Neutrophil (primary cell): ENCODE data around the gene EXOC6B.

ENCODE experiments used
- H3K27ac ChIP-seq: fragments of 200-600 bp; sonication (generic); 2 replicates; pipeline ENCODE4 v1.5.1; 2016; ENCODE audit warnings: mild to moderate bottlenecking, moderate library complexity
- H3K27me3 ChIP-seq: fragments of 200-600 bp; sonication (generic); 2 replicates; pipeline ENCODE4 v1.6.0; 2016; ENCODE audit warnings: mild to moderate bottlenecking
- H3K36me3 ChIP-seq: fragments of 200-600 bp; sonication (generic); 2 replicates; pipeline ENCODE4 v1.5.1; 2017
- H3K4me1 ChIP-seq, 2 experiments: fragments of 200-600 bp in 1 of 2; sonication (generic) in 1 of 2; 1 replicate in 1 of 2; 2 replicates in 1 of 2; pipeline versions ENCODE4 v1.5.1 to v1.6.1; 2013 to 2016; ENCODE audit warnings: low read depth in 1 of 2, low read length in 1 of 2, mild to moderate bottlenecking in 1 of 2, moderate library complexity in 1 of 2; ENCODE audit not compliant: control insufficient read depth in 1 of 2, insufficient read depth in 1 of 2
- H3K4me3 ChIP-seq, 2 experiments: fragments of 200-600 bp in 1 of 2; sonication (generic) in 1 of 2; 1 replicate in 1 of 2; 2 replicates in 1 of 2; pipeline ENCODE4 v1.5.1; 2013 to 2016; ENCODE audit warnings: low read depth in 1 of 2, low read length in 1 of 2, mild to moderate bottlenecking in 1 of 2, moderate library complexity in 1 of 2
- H3K9me3 ChIP-seq: fragments of 200-600 bp; sonication (generic); 2 replicates; pipeline ENCODE4 v1.5.1; 2016
- CTCF ChIP-seq: fragments of 200-600 bp; sonication (generic); IDR thresholded peaks from 2 replicates; pipeline ENCODE4 v1.5.1; 2016; ENCODE audit warnings: antibody characterized with exemption

The EXOC6B gene

GRCh38 chr2:72233211-72233610 is 592.6 kb downstream of the EXOC6B start:
- Histone ChIP-seq H3K27me3 (no peaks in the 10 kb centered on the region), H3K36me3 (no peaks in the 10 kb centered on the region), H3K9me3 (no peaks in the 10 kb centered on the region), H3K4me3 (no peak overlapping the region), H3K27ac (no peak overlapping the region), H3K4me1 (no peaks in the 10 kb centered on the region)
- no peak for TF ChIP-seq CTCF

- no peak for TF ChIP-seq CTCF
- H3K4me3 ChIP-seq, result no peak overlapping the region
- H3K27me3 ChIP-seq, result peaks cover 5% of the 10 kb centered on the region
- H3K4me1 ChIP-seq, result no peaks in the 10 kb centered on the region
- no peak overlapping the region for H3K27ac ChIP-seq
- H3K36me3 ChIP-seq, result no peaks in the 10 kb centered on the region
- H3K9me3 ChIP-seq, result no peaks in the 10 kb centered on the region
Observed at GRCh38 chr2:72222829-72223564, 602.8 kb downstream of the EXOC6B start.

- no peaks in the 10 kb centered on the region for H3K9me3 ChIP-seq
- H3K4me1 ChIP-seq, result no peaks in the 10 kb centered on the region
- no peaks in the 10 kb centered on the region for H3K36me3 ChIP-seq
- no peaks in the 10 kb centered on the region for H3K27me3 ChIP-seq
- TF ChIP-seq CTCF, result no peak
- H3K27ac ChIP-seq, result no peak overlapping the region
- no peak overlapping the region for H3K4me3 ChIP-seq
Observed at GRCh38 chr2:72220170-72220569, 605.7 kb downstream of the EXOC6B start.

GRCh38 chr2:72214429-72215143 is 611.2 kb downstream of the EXOC6B start:
- Histone ChIP-seq H3K4me1 (no peaks in the 10 kb centered on the region), H3K27me3 (no peaks in the 10 kb centered on the region), H3K4me3 (no peak overlapping the region), H3K27ac (no peak overlapping the region), H3K9me3 (no peaks in the 10 kb centered on the region), H3K36me3 (no peaks in the 10 kb centered on the region)
- no peak for TF ChIP-seq CTCF

GRCh38 chr2:72212486-72212855 is 613.4 kb downstream of the EXOC6B start:
- Histone ChIP-seq H3K4me1 (no peaks in the 10 kb centered on the region), H3K27ac (no peak overlapping the region), H3K27me3 (no peaks in the 10 kb centered on the region), H3K4me3 (no peak overlapping the region), H3K36me3 (no peaks in the 10 kb centered on the region), H3K9me3 (no peaks in the 10 kb centered on the region)
- no peak for TF ChIP-seq CTCF
